GM21737 (cell line): ENCODE results near the gene DCAF5.
"Not testable (repeated sequence)": the region's sequence is repeated elsewhere in the genome, so short reads cannot be mapped to it uniquely, and the experiment has no call there.

Source experiments
- ATAC-seq: cut with Tn5 transposase; IDR thresholded peaks from one replicate; pipeline ENCODE4 v1.9.1; 2021; ENCODE audit warnings: mild to moderate bottlenecking, moderate library complexity; ENCODE audit not compliant: unreplicated experiment

The DCAF5 gene

DNA sequence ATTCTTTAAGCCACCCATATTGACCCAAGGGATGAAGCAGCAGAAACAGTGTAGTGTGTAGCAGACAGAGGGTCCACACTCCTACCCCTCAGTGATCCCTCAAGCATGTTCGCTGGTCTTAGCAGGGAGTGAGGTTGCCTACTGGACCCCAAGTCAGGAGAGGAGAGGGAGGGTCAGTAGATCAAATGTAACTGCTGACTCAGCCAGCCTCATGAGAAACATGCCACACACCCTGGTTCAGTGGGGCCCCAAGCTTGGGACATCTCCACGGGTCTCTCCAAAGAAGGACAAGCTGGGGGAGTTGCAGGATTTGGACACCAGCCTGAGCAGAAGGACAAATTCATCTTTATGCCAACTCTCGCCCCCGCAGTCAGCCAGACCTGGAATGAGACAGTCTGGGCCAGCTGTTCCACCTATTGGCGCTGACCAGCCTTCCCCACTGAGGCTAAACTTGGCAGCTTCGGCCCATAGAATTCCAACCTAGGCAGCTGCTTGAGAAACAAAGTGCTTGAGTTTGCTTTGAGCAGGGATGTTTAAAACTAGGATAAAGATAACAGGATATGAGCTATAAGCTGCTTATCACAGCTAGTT is 107.9 kb downstream of the DCAF5 start:
- no peak for ATAC-seq

DNA sequence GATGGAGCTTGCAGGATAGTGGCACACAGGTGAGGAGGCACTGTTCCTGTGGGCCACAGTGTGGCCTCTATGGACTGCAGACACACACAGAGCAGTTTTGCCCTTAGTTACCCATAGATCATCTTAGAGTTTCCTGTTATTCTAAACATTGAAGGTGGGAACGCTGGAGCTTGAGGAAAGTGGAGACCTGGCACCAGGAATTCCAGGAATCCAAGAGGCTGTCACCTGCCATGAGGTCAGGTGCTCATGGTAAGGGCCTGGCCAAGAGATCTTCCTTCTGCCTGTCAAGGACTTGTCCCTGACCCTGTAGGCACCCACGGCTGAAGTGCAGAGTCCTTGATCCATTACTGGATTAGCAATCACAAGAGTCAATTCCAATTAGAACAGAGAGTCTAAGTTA is 108.6 kb downstream of the DCAF5 start:
- ATAC-seq: no peak

DNA sequence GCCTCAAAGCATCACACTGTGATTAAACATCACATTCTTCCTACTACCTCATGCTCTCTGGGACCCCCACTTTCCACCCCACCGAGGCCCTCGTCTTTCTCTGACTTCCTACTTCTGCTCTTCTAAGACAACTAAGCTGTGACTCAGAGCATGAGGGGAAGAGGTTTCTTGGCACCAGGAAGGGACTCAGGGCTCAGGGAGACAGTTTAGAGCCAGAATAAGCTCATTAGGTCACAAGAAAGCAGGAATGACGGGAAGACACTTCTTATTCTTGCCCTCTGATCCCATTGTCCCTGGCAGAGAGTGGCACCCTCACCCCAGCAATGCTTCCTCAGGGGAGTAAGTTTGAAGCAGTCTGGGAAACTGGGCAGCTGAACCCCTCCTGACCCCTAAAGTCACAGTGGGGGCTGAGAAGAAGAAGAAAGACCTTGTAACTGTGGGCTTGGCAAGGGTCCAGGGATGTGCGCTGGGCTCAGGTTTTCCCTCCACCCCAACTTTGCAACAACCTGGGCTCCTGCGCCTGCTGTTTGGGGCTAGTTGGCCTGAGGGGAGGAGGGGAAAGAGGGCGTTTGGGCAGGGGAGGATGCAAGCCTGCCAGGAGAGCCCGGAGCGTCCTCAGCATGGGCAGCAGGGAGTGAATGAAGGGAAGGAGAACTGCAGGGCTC is 109.2 kb downstream of the DCAF5 start:
- no peak for ATAC-seq

DNA sequence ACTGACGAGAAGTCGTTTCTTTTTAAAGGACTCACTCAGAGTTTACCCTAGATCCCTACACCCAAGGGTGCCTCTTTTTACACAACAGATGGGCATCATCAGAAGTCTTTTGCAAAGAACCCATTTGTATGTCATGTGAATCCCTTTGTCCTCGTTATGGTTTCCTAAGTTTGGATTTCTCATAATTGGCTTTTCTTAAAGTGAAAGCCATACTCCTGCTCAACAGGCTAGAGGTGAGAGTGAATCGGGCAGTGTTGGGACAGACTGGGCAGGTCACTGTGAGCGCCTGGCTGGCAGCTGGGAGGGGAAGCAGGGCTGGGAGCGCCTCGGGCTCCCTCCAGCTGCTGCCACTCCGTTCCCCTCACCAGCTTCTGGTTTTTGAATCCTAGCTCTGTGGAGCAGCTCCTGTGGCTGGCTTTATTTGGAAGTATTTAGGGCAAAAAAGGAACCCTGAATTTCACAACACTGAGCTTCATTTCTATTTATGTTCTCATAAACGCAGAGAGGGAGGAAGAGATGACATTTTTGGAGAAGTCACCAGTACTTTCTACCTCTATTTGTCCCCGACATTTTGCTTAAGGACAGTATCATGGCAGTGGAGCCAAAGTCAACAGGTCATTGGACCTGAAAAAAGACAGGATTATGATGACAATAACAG is 110.0 kb downstream of the DCAF5 start:
- no peak for ATAC-seq

DNA sequence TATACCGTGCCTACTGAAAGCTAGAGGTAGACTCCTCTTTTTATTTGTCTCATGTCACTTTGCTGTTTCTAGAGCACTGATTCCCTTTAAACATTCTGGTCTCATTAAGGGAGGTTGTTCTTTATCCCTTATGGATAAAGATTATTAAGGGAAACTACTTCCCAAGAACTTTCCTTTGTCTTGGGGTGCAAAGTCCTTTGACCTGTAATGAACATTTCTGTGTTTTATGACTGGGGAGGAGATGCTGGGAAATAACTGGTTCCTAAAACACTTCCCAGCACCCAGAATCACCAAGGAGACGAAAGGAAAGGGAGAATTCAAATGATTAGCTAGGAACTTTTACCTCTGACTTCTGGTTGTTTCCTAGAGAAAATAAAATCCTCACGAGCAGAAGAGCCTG is 110.6 kb downstream of the DCAF5 start:
- no peak for ATAC-seq

DNA sequence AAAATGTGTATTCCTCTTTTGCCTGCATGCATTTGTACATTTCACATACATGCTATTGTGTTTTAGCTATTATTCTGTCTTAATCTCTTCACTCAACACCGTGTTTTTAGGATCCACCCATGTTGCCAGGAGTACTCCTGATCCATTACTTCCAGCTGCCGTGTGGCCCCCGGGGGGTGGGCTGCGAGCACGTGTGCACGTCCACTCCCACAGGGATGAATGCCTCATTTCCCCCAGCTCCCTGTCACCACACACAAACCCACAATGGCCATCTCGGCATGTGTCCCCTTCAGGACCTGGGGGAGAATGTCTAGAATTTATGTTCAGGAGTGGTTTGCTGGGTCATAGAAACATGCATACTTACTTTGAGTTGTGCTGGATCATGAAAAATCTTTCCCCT is 111.1 kb downstream of the DCAF5 start:
- no peak for ATAC-seq

DNA sequence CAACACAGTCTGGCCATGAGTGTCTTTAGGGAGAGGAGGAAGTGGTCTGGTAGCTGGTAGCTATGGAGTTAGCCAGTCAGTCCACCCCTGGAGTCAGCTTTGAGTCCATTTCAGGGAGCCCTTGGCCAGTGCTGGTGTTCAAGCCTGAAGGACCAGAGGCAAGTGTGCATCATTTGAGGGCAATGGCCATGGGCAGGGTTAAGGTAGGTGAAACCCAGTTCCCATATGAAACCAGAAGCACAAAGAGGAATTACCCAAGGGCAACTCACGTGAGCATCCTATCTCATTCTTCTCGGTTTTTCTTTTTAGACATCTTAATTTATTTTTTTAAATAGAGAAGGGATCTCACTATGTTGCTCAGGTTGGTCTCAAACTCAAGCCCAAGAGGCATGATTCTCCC is 112.6 kb downstream of the DCAF5 start:
- ATAC-seq: no peak

DNA sequence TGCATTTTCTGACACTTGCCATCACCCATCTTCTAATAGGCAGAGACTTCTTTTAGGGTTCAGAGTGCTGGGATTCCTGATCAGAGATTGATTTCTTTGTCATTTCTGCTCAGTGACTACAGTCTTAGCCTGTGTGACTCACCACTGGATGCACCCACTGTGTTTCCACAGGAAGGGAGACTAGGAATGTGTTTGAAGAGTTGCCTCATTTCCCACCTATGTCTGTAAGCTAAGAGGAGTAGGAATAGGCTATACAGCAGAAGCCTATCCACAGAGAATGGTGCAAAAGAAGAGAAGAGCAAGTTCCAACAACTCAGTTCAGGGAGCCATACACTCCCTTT is 113.7 kb downstream of the DCAF5 start:
- no peak for ATAC-seq

DNA sequence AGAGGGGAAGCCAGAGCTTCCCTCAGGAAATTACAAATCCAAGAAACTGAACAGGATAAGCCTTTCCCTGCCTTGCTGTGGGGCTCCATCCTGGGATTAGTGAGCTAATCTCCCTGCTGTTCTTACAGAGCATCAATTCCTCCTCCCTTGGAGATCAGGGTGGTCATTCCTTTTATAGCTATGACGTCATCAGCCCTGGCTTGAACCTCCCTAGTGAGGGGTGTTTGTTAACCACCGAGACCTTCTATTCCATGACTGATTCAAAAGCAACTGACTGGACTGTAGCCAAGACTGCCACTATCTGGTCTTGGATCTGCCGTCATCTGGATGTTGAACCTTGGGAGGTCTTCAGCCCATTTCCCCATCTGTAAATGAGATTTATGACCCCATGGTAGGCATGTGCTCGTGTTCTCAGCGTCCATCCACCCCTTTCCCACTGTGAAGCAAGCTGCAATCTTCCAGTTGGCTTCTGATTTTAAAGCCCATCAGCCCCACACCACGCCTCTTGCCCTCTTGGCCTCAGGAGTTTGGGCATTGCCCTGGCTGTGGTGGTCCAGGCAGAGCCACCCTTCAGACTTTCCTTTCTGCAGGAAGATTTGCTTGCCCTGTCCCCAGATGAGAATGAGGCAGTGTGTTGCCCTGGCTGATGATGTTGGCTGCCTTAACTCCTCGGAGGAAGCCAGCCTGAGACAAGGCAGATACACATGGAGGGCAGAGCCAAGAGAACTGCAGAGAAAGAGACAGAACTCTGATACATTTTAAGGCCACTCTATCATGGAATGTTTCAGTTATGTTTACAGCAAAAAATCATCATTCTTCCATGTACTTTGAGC is 114.2 kb downstream of the DCAF5 start:
- ATAC-seq: no peak

DNA sequence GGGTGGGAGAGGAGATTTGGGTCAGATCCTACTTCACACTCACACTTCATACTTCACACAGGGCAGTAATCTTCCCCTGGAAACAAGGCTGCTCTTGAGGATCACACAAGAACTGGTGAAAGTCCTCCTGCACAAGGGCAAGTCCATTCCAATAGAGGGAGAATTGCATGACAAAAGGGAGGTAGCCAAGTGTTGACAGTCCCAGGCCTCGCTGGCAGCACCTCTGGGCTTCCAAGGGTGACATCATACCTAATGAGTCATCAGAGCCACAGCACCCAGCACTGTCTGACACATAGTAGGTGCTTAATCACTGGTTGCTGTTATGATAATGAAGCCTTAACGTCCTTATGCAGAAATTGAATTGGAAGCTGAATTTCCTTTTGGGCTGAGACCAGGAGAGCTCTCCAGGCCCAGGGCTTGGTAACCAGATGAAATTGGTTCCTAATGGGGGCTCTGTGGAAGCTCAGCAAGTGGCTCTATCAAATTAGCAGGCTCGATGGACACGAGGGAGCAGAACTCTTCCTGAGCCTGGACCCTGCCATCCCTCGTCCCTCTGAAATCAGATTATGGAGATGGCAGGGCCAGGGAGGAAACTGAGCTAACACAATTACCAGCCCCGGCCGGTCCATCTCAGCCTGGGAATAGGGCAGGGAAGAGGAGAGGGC is 115.0 kb downstream of the DCAF5 start:
- no peak for ATAC-seq

DNA sequence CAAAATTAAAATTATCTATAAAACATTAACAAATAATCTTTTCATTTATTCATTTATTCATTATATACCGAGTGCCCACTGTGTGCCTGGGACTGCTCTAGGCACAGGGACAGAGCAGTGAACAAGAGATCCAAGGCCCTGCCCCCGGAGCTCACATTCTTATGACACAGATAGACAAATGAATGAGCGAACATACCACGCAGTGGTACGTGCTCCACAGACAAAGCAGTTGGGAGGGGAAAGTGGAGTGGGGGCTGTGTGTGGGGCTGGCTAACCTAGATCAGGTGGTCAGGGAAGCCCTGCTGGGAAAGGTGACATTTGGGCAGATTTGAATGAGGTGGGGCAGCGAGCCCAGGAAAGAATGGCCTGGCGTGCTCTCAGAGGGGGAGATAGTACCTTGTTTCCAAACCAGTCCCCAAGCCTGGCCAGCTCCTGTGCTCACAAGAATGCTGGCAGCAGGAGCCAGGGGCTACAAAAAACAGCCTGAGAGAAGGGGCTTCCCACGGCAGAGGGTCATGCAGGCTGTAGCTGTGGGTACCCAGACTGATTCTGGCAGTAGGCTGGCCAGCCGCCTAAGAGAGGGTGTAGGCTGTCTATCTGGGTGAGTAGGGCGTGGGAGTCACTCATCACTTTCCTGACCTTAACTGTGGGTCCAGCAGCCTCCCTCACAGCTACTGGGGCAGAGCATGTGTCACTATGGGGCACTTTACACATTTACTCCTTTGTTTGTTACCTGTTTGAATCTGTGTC is 116.0 kb downstream of the DCAF5 start:
- no peak for ATAC-seq

DNA sequence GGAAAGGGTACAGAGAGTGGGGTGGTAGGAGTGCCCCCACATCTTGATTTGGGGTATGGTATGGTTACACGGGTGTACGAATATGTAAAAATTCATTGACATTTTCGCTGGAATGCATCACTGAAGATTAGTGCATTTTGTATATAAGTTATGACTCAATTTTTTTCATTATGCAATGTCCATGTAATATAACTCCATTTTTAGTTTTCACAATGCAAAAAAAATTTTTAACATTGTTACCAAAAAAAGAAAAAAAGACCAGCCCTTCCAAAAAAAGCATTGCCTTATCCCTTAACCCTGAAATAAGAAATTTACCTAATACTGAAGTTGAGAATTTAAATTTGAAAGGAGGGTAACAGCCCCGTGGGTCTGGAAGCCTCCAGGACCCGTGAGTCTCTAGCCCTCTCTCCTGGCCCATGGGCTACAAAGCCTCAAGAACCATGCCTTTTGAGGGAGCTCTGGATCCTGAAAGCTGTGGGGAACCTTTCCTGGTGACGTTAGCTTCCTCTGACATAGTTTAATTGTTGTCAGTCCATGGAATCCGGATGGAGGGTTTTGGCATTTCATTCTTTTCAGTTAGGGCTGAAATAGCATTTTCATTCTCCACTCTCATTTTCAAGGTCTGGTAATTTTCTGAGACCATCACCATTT is 118.2 kb downstream of the DCAF5 start:
- no peak for ATAC-seq

DNA sequence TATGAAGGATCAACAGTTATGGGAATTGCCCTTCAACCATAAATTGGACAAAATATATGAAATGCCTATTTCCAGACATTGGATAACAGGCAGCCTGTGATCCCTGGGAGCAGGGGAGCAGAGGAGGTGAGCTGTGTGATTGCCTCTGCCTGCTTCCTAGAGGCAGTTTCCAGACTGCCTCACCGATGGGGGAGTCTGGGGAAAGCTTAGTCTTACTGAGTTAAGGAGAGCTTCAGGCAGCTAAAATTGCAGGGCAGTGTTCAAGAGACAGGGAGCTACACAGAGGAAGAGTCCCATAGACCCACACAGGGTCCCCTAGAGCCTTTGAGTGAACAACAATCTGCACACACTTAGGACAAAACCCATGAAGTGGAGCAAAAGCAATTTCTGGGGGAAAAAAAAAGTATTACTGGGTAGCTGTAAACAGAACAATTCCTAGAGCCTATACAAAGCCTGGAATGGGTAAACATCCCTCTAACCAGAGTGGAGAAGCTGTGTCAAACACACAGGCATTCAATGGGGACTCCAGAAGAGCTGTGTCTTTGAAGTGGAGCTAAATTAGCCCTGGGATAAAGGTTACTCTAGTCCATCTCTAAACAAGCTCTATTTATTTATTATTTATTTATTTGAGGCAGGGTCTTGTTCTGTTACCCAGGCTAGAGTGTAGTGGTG is 125.5 kb downstream of the DCAF5 start:
- ATAC-seq: no peak

DNA sequence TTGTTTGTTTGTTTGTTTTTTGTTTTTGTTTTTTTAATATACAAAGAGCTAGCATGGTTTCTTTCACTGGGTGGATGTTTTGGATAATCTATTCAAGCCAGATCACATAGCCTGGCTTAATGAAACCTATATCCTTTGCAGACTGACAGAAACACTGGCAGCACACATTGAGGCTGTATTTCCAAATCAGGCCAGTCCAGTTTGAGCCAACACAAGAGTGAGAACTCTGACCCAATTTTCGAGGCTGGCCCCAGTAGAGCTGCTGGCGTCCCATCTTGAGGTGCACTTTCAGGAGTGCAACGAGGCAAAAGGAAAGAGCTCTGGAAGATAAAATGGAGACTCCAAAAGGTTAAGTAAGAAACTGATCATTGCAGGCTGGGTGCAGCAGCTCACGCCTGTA is 129.9 kb downstream of the DCAF5 start:
- ATAC-seq: no peak

DNA sequence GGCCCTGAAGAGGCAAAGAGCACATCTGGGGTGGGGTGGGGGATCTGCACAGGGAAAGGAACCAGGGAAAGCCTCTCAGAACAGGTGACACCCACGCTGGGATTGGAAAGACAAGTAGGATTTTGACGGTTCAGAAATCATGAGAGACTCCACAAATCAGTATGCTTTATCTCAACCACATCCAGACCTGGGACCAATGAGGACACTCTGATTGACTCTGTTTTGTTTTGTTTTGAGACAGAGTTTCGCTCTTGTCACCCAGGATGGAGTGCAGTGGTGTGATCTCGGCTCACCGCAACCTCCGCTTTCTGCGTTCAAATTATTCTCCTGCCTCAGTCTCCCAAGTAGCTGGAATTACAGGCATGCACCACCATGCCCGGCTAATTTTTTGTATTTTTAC is 130.8 kb downstream of the DCAF5 start:
- ATAC-seq: not testable (repeated sequence)

DNA sequence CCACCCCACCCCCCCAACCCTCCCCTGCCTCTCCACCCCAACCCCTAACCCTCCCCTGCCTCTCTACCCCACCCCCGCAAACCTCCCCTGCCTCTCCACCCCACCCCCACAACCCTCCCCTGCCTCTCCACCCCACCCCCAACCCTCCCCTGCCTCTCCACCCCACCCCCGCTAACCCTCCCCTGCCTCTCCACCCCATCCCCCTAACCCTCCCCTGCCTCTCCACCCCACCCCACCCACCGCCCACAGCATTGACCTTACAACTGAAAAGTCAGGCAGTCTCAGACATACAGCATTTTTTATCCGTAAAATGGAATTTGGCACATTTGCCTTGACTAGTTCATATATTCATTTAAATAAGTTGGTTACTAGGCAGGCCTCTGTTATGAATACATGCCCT is 135.2 kb downstream of the DCAF5 start:
- ATAC-seq: no peak

DNA sequence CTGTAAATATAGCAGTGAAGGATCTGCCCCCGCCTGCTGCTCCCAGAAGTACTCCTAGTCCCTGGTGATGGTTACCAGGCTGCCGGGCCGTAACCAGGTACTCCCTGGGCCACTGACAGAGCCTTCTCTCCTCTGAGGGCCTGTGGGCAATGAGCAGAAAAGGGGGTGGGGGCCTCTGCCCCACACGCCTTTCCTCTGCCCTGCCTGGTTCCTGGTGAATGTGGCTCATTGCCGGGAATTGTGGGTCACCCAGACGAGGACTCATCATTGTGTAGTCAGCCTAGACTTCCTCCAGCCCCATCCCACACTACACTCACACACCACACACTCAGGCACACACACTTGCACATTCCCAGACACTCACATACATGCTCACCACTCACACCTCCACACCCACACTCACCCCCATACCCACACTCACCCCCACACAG is 138.1 kb downstream of the DCAF5 start:
- ATAC-seq: no peak

DNA sequence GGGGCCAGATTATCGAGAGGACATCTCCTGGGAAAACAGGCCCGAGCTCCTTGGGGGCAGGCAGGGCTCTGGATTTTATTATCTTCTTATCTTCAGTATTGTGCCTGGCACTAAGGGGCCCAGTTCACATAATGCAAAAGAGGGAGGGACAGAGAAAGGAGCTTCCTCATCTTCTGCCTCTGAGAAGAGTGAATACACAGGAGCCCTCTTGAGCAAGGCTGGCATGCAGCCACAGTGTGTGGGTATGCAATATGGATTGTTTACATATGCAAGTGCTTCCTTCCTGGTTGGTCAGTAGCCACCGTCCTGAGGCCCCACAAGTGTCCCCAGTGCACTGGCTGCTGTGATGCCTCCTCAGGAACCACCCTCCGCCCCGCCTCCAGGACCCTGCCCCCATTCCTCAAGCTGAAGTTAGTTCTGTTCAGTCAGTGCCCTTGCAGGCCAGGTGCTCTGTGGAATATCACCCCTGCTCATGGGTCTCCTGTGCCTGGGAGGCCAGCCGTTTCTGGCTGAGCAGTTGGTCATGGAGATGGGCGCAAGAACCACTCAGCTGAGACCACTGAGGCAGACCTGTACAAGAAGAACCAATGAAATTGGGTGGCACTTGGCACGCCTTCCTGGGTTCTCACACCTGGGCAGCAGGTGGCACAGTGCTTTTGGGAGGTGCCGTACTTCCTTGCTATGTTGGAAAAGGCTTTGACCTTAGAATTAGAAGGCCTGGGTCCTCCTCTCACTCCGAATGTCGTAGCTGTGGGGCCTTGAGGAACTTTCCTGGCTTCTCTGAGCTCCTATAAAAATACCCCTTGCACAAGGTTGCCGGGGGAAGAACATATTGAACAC is 138.8 kb downstream of the DCAF5 start:
- ATAC-seq: no peak
